Activated naive CD4-positive, alpha-beta T cell treated with anti-CD3 and anti-CD28 coated beads for 36 hours (primary cell): ENCODE data around the gene CCDC138. TPM values are rescaled to one million over a fixed set of nuclear protein-coding genes. Genes with fewer than 3 reads are reported as not detected.

Experiments used
- CTCF ChIA-PET: fragments of 350-600 bp; sonication (Branson Sonifier 250); formaldehyde crosslinking; loops from one replicate; lab custom pipeline; 2021; ENCODE audit warnings: antibody characterized with exemption; lab: Charles Lee
- DNase-seq: peaks from one replicate; pipeline ENCODE4 v3.0.0-alpha.2; 2020
- H3K27ac Mint-ChIP-seq: one replicate; pipeline ENCODE4 v1.8.0; 2021; ENCODE audit warnings: mild to moderate bottlenecking, mixed read lengths
- H3K27me3 Mint-ChIP-seq: one replicate; pipeline ENCODE4 v1.8.0; 2021; ENCODE audit warnings: low read depth, mixed read lengths
- H3K36me3 Mint-ChIP-seq: one replicate; pipeline ENCODE4 v1.8.0; 2021; ENCODE audit warnings: low read depth, mixed read lengths
- H3K4me1 Mint-ChIP-seq: one replicate; pipeline ENCODE4 v1.8.0; 2021; ENCODE audit warnings: low read depth, mixed read lengths
- H3K4me3 Mint-ChIP-seq: one replicate; pipeline ENCODE4 v1.8.0; 2021; ENCODE audit warnings: mild to moderate bottlenecking, moderate library complexity, mixed read lengths
- H3K9me3 Mint-ChIP-seq: one replicate; pipeline ENCODE4 v1.8.0; 2021; ENCODE audit warnings: mixed read lengths
- intact Hi-C: fragments of 100-400 bp; cut with micrococcal nuclease; formaldehyde crosslinking; loops from one replicate; pipeline ENCODE4 v1.15.1; 2023
- total RNA-seq, 2 experiments: library from RNA; stranded (reverse); gene quantifications; one replicate each; pipeline ENCODE4 v1.2.3, GENCODE V29; 2021

CCDC138 gene
- total RNA-seq, 2 experiments from 2014 or later, result 7.4 to 9.5 TPM

DNA sequence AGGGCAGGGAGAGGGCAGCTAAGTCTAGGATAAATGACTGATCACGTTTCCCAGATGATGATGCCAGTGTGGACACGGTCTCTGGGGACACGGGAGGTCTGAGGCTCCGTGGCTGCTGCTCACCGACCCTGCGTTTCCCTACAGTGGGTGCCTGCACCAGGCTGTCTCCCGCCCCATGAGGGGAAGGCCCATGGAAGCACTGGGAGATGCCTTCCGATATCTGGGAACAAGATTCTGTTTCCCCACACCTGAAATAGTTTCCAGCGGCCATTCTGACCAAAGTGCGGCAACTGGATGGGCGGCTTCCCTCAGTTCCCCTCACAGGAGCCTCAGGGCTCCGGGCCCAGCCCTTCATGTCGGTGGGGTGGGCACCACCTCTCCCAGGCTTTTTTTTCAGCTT, 119.3 kb downstream of the CCDC138 start:
- intact Hi-C loops, result no loop called here
- CTCF ChIA-PET, result no interaction called here
- no peak overlapping the region for H3K27ac Mint-ChIP-seq
- H3K4me3 Mint-ChIP-seq, result no peak overlapping the region
- DNase-seq, result no peak
- H3K27me3 Mint-ChIP-seq, result no peaks in the 10 kb centered on the region
- H3K9me3 Mint-ChIP-seq, result peaks cover 5% of the 10 kb centered on the region
- H3K4me1 Mint-ChIP-seq, result no peaks in the 10 kb centered on the region
- peaks cover 35% of the 10 kb centered on the region for H3K36me3 Mint-ChIP-seq

DNA sequence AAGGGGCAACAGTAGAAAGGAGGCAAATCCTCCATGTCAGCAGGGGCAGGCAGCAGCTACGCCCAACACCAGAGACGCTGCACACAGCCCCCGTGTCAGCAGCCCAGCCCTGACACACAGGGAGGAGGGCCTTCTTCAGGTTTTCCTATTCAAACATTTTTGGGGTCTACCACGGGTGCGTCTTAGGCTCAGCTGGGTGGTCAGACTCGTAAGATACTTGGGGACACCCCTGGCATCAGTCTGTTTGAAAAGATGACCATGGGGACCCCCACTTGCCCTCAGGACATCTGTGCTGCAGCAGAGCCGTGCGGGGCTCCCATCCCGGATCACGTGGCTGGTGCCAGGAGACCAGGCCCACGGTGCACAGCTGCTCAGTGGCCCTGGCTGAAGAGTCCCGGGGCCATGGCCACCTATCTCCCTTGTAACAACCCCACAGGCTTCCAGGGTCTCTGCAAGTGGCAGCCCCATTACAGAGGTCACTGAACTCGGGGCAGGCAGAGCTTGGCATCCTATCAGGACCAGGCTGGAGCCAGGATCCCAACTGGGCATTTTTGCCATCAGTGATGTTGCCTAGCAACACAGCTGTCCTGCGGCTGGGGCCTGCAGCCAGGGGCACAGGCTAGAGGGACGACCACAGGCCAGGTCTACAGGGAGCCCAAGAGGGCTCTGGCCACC, 120.0 kb downstream of the CCDC138 start:
- no peaks in the 10 kb centered on the region for H3K27me3 Mint-ChIP-seq
- H3K9me3 Mint-ChIP-seq, result no peaks in the 10 kb centered on the region
- CTCF ChIA-PET, result no interaction called here
- H3K27ac Mint-ChIP-seq, result no peak overlapping the region
- H3K36me3 Mint-ChIP-seq, result peaks cover 29% of the 10 kb centered on the region
- no peaks in the 10 kb centered on the region for H3K4me1 Mint-ChIP-seq
- intact Hi-C loops, result no loop called here
- H3K4me3 Mint-ChIP-seq, result no peak overlapping the region
- DNase-seq, result no peak

DNA sequence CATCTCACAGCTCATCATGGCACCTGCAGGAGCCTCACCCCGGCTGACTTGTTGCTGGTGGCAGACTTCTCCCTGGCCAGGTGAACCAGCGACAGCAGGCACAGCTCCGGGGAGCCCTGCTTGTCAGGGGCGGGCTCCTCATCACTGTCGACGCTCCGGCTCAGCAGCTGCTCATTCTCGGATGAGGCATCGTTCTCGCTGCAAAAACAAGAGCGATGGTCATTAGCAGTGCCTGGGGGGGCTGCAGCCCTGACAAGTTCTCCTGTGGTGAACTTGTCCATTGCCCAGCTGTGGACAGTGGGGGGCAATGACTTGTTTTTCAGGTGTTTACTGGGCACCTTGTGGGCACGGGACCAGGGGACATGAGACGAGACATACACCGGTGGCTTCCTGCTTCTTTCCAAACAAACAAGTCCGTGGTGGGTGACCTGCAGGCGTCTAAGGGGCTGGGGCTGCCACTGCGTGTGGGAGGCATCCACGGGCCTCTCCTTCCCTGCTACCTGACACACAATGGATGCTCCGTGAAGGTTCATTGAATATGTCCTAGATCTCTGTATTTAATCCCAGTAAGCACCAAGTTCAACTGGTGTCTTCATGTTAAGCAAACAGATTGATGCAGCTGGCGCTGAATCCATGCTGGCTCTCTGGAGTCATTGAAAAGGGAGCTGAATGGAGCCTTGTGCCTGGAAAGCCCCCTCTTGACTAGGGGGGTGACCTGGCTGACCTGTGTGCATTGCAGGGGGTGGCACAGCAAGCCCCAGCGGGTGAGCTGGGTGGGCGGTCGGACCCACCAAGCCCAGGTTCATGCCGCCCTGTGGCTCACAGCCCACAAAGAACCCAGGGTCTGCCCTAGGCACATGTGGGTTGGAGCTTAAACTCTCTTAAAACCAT, 121.5 kb downstream of the CCDC138 start:
- no peak overlapping the region for H3K27ac Mint-ChIP-seq
- CTCF ChIA-PET, result interaction anchor here (0.7 kb wide), 1 partner anchor 606 kb away, joined by 5 read pairs; no protein-coding TSS in a partner anchor
- no peaks in the 10 kb centered on the region for H3K4me1 Mint-ChIP-seq
- H3K4me3 Mint-ChIP-seq, result no peak overlapping the region
- intact Hi-C loops, result no loop called here
- no peak for DNase-seq
- H3K27me3 Mint-ChIP-seq, result no peaks in the 10 kb centered on the region
- peaks cover 18% of the 10 kb centered on the region for H3K36me3 Mint-ChIP-seq
- no peaks in the 10 kb centered on the region for H3K9me3 Mint-ChIP-seq

DNA sequence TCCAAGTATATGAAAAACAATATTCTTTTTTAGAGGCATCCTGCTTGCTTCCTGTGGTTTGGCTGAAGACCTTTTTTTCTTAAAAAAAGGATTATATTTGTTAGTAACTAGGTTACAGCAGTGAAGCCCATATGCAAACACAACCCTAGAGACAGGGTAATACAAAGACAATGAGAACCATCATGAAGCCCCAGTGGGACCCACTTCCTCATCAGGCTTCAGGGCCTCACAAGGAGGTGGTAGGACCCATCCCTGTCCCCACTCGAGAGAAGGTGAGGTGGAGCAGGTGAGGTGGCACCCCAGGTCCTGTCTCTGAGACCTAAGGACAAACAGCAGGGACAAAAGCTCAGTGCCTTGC, 122.1 kb downstream of the CCDC138 start:
- DNase-seq, result no peak
- Mint-ChIP-seq H3K9me3 (no peaks in the 10 kb centered on the region), H3K36me3 (peaks cover 13% of the 10 kb centered on the region), H3K27me3 (no peaks in the 10 kb centered on the region), H3K4me3 (no peak overlapping the region), H3K27ac (no peak overlapping the region), H3K4me1 (no peaks in the 10 kb centered on the region)
- intact Hi-C loops, result no loop called here
- CTCF ChIA-PET, result no interaction called here

DNA sequence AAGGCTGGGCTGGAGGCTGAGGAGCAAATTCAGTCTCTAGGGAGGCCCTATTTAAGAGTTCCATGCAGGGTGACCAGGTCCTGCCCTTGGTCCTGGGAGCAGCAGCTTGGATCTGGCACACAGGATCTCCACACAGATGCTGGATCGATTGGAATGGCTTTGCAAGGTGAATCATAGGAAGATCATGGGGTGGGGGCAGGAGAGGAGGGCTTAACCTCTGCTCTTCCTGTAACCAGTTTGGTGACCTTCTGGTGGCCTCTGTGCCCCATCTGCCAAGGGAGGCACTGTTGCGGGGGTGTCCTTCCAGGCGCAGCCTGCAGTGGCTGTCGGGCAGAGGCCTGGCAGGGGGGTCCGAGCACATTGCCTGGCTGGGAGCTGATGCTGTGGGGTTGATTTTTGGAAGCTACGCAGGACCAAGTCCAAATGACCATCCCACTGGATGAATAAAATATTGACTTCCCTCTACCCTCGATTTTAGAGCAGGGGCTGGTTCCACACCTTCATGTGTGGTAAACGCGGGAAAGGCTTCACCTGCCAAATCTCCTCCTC, 122.8 kb downstream of the CCDC138 start:
- Mint-ChIP-seq H3K36me3 (peaks cover 11% of the 10 kb centered on the region), H3K27me3 (no peaks in the 10 kb centered on the region), H3K9me3 (no peaks in the 10 kb centered on the region), H3K4me3 (no peak overlapping the region), H3K4me1 (no peaks in the 10 kb centered on the region), H3K27ac (no peak overlapping the region)
- intact Hi-C loops, result no loop called here
- no peak for DNase-seq
- CTCF ChIA-PET, result interaction anchor here (0.7 kb wide), 1 partner anchor 137 kb away, joined by 3 read pairs; no protein-coding TSS in a partner anchor

DNA sequence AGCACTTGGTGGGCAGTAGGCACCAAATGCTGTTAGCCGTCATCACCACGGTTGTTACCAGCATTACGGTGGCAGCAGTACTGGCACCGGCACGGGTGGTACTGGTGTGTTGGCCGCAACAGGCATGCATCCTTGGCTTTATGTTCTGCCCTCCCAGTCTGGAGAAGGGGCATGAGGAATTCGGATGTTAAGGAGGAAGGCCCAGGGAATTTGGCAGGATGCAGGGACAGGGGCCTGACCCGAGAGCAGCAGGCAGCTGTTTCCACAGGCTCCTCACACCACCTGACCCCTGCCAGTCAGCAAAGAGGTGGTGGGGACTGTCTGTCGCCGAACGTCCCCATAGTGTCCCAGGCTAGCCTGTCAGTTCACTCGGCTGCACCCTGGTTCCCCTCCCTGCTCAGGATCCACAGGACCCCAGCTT, 123.5 kb downstream of the CCDC138 start:
- peaks cover 5% of the 10 kb centered on the region for H3K36me3 Mint-ChIP-seq
- intact Hi-C loops, result no loop called here
- CTCF ChIA-PET, result no interaction called here
- no peak overlapping the region for H3K27ac Mint-ChIP-seq
- no peak for DNase-seq
- H3K4me1 Mint-ChIP-seq, result peaks cover 2% of the 10 kb centered on the region
- no peaks in the 10 kb centered on the region for H3K9me3 Mint-ChIP-seq
- H3K27me3 Mint-ChIP-seq, result no peaks in the 10 kb centered on the region
- H3K4me3 Mint-ChIP-seq, result no peak overlapping the region

DNA sequence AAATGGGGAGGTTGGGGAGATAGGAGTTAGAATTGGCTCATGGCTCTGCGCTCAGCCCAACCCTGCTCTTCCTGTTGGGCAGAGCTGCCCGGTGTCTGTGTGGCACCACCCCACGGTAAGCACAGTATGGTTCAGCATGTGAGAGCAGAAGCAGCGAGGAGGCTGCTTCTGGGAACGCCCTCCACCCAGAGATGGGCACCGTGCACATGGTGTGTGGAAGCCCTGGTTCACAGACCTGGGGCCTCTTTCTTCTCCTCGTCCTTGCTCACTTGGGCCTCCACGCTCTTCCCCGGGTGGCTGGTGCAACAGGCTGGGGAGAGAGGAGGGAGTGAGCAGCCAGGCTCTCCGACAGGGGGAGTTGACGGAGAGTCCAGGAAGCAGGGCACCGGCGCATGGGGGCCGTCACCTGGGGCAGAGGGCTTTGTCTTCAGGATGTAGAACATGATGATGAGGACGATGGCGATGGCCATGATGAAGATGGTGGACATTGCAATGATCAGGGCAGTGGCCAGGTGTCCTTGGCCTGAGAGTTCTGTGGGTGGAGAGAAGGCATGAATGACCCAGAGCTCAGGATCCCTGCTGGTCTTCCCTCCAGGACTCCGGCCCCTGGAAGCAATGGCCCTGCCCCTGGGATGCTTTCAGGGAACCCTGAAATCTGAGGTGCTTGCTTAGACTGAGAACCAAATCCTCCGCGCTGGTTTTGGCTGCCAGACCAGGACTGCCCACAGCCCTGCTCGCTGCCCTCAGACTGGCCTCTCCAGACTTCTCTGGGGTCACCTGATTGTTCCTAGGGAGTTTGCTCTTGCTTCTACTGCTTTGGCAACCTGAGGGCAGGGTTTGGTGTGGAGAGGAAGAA, 124.2 kb downstream of the CCDC138 start:
- intact Hi-C loops, result no loop called here
- H3K4me1 Mint-ChIP-seq, result peaks cover 2% of the 10 kb centered on the region
- no peak for DNase-seq
- no peaks in the 10 kb centered on the region for H3K27me3 Mint-ChIP-seq
- H3K4me3 Mint-ChIP-seq, result no peak overlapping the region
- no peaks in the 10 kb centered on the region for H3K9me3 Mint-ChIP-seq
- H3K36me3 Mint-ChIP-seq, result peaks cover 2% of the 10 kb centered on the region
- CTCF ChIA-PET, result no interaction called here
- no peak overlapping the region for H3K27ac Mint-ChIP-seq

DNA sequence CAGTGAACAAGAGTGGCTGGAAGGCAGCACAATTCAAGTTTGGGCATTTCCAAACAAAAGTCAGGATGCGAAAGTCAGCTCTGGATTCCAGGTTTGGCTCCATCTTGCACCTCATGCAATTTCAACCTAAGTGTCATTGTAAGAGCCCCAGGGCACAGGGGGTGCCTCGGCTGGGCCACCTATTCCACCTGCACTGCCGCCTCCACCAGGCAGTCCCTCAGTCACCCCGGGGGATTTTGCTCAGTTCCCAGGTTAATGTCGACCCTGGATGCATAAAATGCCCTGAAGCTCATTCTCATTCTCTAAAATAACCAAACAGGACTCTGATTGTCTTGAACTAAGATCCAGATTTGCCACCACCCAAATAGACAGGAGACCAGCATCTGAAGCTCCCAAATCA, 124.8 kb downstream of the CCDC138 start:
- Mint-ChIP-seq H3K4me1 (peaks cover 2% of the 10 kb centered on the region), H3K4me3 (no peak overlapping the region), H3K36me3 (peaks cover 2% of the 10 kb centered on the region), H3K27ac (no peak overlapping the region), H3K9me3 (no peaks in the 10 kb centered on the region), H3K27me3 (no peaks in the 10 kb centered on the region)
- intact Hi-C loops, result no loop called here
- CTCF ChIA-PET, result no interaction called here
- DNase-seq, result no peak

DNA sequence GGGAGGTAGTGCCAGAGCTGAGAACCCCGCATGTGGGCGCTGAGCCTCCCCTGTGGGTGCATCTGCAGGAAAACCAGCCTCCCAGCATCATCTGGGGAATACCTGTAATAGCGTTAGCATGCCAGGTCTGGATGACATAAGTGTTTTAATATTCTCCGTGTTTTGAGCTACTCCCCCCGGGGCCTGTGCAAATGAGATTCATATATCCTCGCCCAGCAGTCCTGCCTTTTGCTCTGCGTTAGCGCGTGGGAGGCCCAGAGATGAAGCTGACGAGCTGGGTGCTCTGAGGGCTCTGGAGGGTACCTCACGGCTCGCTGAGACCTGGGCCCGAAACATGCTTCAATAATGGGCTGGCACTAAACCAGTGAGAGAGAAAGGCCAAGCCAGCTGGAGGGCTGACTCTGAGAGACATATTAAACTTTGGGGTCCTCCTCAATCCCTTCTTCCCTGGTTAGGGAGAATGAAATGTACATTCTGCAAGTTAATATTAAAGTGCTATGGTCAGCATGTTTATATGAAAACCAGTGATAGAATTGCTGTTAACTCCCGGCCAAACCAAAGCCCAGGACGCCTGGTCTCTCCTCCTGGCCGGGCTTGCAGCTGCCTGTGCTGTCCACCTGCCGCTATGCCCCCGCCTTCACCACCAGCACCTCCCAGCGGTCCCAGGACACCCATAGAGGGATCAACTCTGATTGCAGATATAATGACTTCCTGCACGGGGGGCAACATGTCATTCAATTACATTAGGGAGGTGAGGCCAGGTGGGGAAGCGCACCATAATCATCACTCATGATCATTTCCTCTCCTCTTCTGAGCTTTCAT, 125.4 kb downstream of the CCDC138 start:
- H3K4me1 Mint-ChIP-seq, result peaks cover 2% of the 10 kb centered on the region
- no peak overlapping the region for H3K4me3 Mint-ChIP-seq
- CTCF ChIA-PET, result no interaction called here
- no peak for DNase-seq
- H3K36me3 Mint-ChIP-seq, result peaks cover 2% of the 10 kb centered on the region
- intact Hi-C loops, result no loop called here
- H3K9me3 Mint-ChIP-seq, result no peaks in the 10 kb centered on the region
- no peak overlapping the region for H3K27ac Mint-ChIP-seq
- H3K27me3 Mint-ChIP-seq, result no peaks in the 10 kb centered on the region

DNA sequence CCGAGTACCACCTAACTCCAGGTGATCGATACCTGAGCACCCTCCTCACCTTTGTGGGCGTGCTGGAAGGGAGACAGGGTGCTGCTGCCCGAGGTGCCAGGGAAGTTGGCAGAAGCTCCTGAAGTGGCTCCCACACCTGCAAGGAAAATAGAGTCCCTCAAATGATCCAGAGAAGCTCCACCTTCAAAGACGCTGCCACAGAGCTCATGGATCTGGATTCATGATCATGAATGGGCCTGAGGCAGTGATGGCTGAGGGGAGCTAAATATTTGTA, 126.0 kb downstream of the CCDC138 start:
- H3K4me1 Mint-ChIP-seq, result peaks cover 2% of the 10 kb centered on the region
- DNase-seq, result no peak
- H3K9me3 Mint-ChIP-seq, result no peaks in the 10 kb centered on the region
- no peaks in the 10 kb centered on the region for H3K27me3 Mint-ChIP-seq
- H3K27ac Mint-ChIP-seq, result no peak overlapping the region
- peaks cover under 1% of the 10 kb centered on the region for H3K36me3 Mint-ChIP-seq
- H3K4me3 Mint-ChIP-seq, result no peak overlapping the region
- intact Hi-C loops, result no loop called here
- CTCF ChIA-PET, result no interaction called here

DNA sequence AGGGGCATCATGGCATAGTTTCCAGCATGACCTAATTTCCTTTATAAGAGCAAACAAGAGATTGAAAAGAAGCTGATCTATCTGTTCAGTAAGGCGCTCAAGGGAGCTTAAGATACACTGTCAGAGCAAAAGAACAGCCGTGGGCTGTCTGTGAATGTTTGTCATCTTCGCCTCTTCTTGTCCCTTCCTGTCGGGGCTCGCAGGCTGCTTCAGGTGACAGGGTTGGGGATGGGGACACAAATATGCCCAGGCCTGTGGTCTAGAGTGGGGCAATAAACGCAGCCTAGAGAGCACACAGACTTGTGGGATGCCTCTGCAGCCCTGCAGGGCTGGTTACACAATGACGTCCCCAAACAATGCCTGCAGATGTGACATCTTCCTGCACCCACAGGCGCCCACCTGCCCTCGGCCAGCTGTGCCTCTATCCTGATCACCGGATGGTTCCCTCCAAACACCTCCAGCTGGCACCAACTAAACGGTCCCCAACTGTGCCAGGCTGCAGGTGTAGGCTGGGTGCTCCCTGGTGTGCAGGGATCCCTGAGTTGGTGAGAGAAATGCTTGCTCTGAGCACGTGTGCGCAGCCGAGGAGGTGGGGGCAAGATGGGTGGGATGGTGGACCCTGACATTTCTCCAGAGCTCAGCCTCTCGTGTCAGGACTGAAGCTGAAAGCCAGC, 129.7 kb downstream of the CCDC138 start:
- CTCF ChIA-PET, result interaction anchor here (0.6 to 2.0 kb wide), 7 partner anchors 12 to 280 kb away, joined by 3 to 8 read pairs (median 4); no protein-coding TSS in a partner anchor
- H3K4me3 Mint-ChIP-seq, result no peak overlapping the region
- H3K36me3 Mint-ChIP-seq, result no peaks in the 10 kb centered on the region
- H3K9me3 Mint-ChIP-seq, result no peaks in the 10 kb centered on the region
- DNase-seq, result no peak
- peaks cover 2% of the 10 kb centered on the region for H3K4me1 Mint-ChIP-seq
- no peak overlapping the region for H3K27ac Mint-ChIP-seq
- intact Hi-C loops, result no loop called here
- no peaks in the 10 kb centered on the region for H3K27me3 Mint-ChIP-seq
